Heart left ventricle (tissue), 13 donors: ENCODE results near the gene SIM2.

ENCODE experiments used
- CTCF ChIP-seq, 12 donors: fragments of 200-600 bp; sonication (generic) in 4 of 12; IDR thresholded peaks; one replicate each; pipeline versions ENCODE4 v1.5.0 to v1.8.0; 2018 to 2022; ENCODE audit warnings: antibody characterized with exemption in 12 of 12, mild to moderate bottlenecking in 5 of 12
- POLR2A ChIP-seq, 2 donors: fragments of 450-650 bp; IDR thresholded peaks; one replicate each; pipeline ENCODE4 v1.6.1; 2017; ENCODE audit warnings: antibody characterized with exemption in 2 of 2, mild to moderate bottlenecking in 2 of 2, moderate library complexity in 2 of 2
- donor health status: ischemic (EF 13 %, LVEDD 7.1; RV severe dilation, severe dysfunction).
- donor health status: DM: no; HTN: yes; CAD: no.
- donor health status: DM: no; HTN: no; CAD: no.
- donor health status: ischemic (EF 25% LVEDD 6.9; RV normal size, moderate dysfunction).
- donor health status: ischemic (EF 25% LVEDD 5.7; RV mildly dilated, moderate dysfunction).
- donor health status: ischemic (EF 35%, LVEDD 5.7; RV mildly dilated, moderate dysfunction).
- donor health status: nonischemic (EF 11% LVEDD 7.7; RV severe dilation, severe dysfunction).
- donor health status: DM: yes; HTN: yes; CAD: no.
- donor health status: PGD.
- donor health status: ischemic (EF 29% LVEDD 5.4; RV normal size, mild dysfunction).
- donor health status: nonischemic (EF 23%, LVEDD 6.1; RV moderate dilation, normal function).

- TF ChIP-seq CTCF (IDR thresholded peaks at IDR 0.05) (no peak), POLR2A (IDR thresholded peaks at IDR 0.05) (no peak)
Measured at GRCh38 chr21:36716836-36717235, 17.9 kb downstream of the SIM2 start.
